OCI-LY7 (cell line): ENCODE data around the gene CIAO3. TPM values are rescaled to one million over a fixed set of nuclear protein-coding genes. Genes with fewer than 3 reads are reported as not detected.

ENCODE experiments used
- BruUV-seq: library from RNA; stranded (reverse); fragments of 400-500 nt; replicated peaks from 2 replicates; lab custom pipeline; 2021; lab: Mats Ljungman, UMichigan
- CTCF ChIA-PET: fragments of 300-600 bp; sonication (Branson Sonifier 250); formaldehyde crosslinking; loops from one replicate; lab custom pipeline; 2022; ENCODE audit warnings: antibody characterized with exemption; ENCODE audit not compliant: unreplicated experiment; lab: Charles Lee
- POLR2A ChIA-PET: fragments of 300-600 bp; sonication (Branson Sonifier 250); formaldehyde crosslinking; loops from one replicate; lab custom pipeline; 2022; ENCODE audit warnings: antibody characterized with exemption; lab: Charles Lee
- DNase-seq: peaks from one replicate; pipeline ENCODE4 v3.0.0-alpha.2; 2015; ENCODE audit warnings: low spot score
- H2AFZ ChIP-seq: fragments of 200-600 bp; sonication (generic), shearing (Covaris generic); 2 replicates; pipeline ENCODE4 v1.6.1; 2014; ENCODE audit warnings: mild to moderate bottlenecking, antibody characterized with exemption, low read length, moderate library complexity
- H3K27ac ChIP-seq: fragments of 200-600 bp; sonication (generic); 2 replicates; pipeline ENCODE4 v1.5.1; 2014; ENCODE audit warnings: mixed run types, low read depth, mild to moderate bottlenecking, moderate library complexity, low read length, inconsistent platforms; ENCODE audit not compliant: poor library complexity, severe bottlenecking
- H3K36me3 ChIP-seq: fragments of 200-600 bp; sonication (generic); 2 replicates; pipeline ENCODE4 v1.6.1; 2014; ENCODE audit warnings: mild to moderate bottlenecking, antibody characterized with exemption, low read length, moderate library complexity, mixed read lengths; ENCODE audit not compliant: insufficient read depth
- H3K4me1 ChIP-seq: fragments of 200-600 bp; sonication (generic); 2 replicates; pipeline ENCODE4 v1.5.1; 2014; ENCODE audit warnings: mild to moderate bottlenecking, low read length; ENCODE audit not compliant: insufficient read depth, poor library complexity, severe bottlenecking
- H3K4me2 ChIP-seq: fragments of 200-600 bp; sonication (generic); 2 replicates; pipeline ENCODE4 v1.6.1; 2014; ENCODE audit warnings: mild to moderate bottlenecking, low read length
- H3K4me3 ChIP-seq: fragments of 200-600 bp; sonication (generic); 2 replicates; pipeline ENCODE4 v1.5.1; 2014; ENCODE audit warnings: mild to moderate bottlenecking, low read depth, low read length; ENCODE audit not compliant: poor library complexity, severe bottlenecking
- H3K79me2 ChIP-seq: fragments of 200-600 bp; sonication (generic); 2 replicates; pipeline ENCODE4 v1.6.1; 2016; ENCODE audit warnings: low read depth, mild to moderate bottlenecking, low read length, moderate library complexity, mixed read lengths; ENCODE audit not compliant: insufficient read depth
- H3K9me2 ChIP-seq: fragments of 200-600 bp; sonication (generic); 2 replicates; pipeline ENCODE4 v1.6.1; 2016; ENCODE audit warnings: mild to moderate bottlenecking, low read length, mixed read lengths; ENCODE audit not compliant: insufficient read depth
- H3K9me3 ChIP-seq: fragments of 200-600 bp; sonication (generic); 2 replicates; pipeline ENCODE4 v1.6.1; 2014; ENCODE audit warnings: mild to moderate bottlenecking, mixed run types, low read length, mixed read lengths
- H4K20me1 ChIP-seq: fragments of 200-600 bp; sonication (generic); 2 replicates; pipeline ENCODE4 v1.6.1; 2014; ENCODE audit warnings: mild to moderate bottlenecking, antibody characterized with exemption, low read length, moderate library complexity, mixed read lengths; ENCODE audit not compliant: insufficient read depth
- EZH2phosphoT487 ChIP-seq: fragments of 200-600 bp; sonication (generic); IDR thresholded peaks from 2 replicates; pipeline ENCODE4 v1.6.1; 2018; ENCODE audit warnings: low read depth, borderline replicate concordance, mild to moderate bottlenecking, mixed run types, antibody characterized with exemption, low read length, moderate library complexity, mixed read lengths
- intact Hi-C: fragments of 100-400 bp; cut with micrococcal nuclease; formaldehyde crosslinking; loops from one replicate; pipeline ENCODE4 v1.10.0; 2022; ENCODE audit not compliant: unreplicated experiment
- total RNA-seq, 2 experiments: library from RNA; depleted of rRNA in 1 of 2; stranded (reverse); fragments of >200 nt in 1 of 2; shearing (Covaris generic) in 1 of 2; gene quantifications; 2 replicates each; pipeline ENCODE4 v1.2.3, GENCODE V29; 2014 to 2022
- TF ChIP-seq, protein P1 (sequence below): fragments of 200-600 bp; sonication (generic); conservative IDR thresholded peaks from 2 replicates; pipeline ENCODE4 v1.5.1; 2014; ENCODE audit warnings: mild to moderate bottlenecking, antibody characterized with exemption, low read length, moderate library complexity, mixed read lengths

CIAO3 gene
- total RNA-seq, 2 experiments from 2014 or later: 156 to 169 TPM

DNA sequence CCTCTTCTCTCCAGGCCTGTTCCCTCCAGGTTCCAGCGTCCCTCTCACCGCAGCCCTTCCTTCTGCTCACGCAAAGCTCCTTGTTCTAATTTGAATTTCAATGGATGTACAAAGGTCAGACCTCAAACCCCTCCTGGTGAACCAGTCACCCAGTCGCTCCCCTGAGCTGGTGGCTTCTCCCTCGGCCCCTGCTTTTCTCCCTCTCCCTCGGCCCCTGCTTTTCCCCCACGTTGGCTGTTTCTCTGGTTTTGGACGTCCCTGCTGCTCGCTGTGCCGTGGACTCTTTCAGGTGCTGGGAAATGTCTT lies 11.2 kb upstream of the CIAO3 start:
- ChIA-PET POLR2A (no interaction called here), CTCF (no interaction called here)
- no peaks in the 10 kb centered on the region for H3K9me3 ChIP-seq
- H3K9me2 ChIP-seq: no peaks in the 10 kb centered on the region
- no TSS peak for BruUV-seq
- no peaks in the 10 kb centered on the region for H3K4me1 ChIP-seq
- TF ChIP-seq, protein P1, sequence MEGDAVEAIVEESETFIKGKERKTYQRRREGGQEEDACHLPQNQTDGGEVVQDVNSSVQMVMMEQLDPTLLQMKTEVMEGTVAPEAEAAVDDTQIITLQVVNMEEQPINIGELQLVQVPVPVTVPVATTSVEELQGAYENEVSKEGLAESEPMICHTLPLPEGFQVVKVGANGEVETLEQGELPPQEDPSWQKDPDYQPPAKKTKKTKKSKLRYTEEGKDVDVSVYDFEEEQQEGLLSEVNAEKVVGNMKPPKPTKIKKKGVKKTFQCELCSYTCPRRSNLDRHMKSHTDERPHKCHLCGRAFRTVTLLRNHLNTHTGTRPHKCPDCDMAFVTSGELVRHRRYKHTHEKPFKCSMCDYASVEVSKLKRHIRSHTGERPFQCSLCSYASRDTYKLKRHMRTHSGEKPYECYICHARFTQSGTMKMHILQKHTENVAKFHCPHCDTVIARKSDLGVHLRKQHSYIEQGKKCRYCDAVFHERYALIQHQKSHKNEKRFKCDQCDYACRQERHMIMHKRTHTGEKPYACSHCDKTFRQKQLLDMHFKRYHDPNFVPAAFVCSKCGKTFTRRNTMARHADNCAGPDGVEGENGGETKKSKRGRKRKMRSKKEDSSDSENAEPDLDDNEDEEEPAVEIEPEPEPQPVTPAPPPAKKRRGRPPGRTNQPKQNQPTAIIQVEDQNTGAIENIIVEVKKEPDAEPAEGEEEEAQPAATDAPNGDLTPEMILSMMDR: no peak
- TF ChIP-seq EZH2phosphoT487: no peak
- H4K20me1 ChIP-seq: no peaks in the 10 kb centered on the region
- DNase-seq: no peak
- H3K4me2 ChIP-seq: no peak overlapping the region
- H3K4me3 ChIP-seq: no peak overlapping the region
- no peaks in the 10 kb centered on the region for H3K36me3 ChIP-seq
- intact Hi-C loops: no loop called here
- no peak overlapping the region for H2AFZ ChIP-seq
- no peaks in the 10 kb centered on the region for H3K79me2 ChIP-seq
- no peak overlapping the region for H3K27ac ChIP-seq

DNA sequence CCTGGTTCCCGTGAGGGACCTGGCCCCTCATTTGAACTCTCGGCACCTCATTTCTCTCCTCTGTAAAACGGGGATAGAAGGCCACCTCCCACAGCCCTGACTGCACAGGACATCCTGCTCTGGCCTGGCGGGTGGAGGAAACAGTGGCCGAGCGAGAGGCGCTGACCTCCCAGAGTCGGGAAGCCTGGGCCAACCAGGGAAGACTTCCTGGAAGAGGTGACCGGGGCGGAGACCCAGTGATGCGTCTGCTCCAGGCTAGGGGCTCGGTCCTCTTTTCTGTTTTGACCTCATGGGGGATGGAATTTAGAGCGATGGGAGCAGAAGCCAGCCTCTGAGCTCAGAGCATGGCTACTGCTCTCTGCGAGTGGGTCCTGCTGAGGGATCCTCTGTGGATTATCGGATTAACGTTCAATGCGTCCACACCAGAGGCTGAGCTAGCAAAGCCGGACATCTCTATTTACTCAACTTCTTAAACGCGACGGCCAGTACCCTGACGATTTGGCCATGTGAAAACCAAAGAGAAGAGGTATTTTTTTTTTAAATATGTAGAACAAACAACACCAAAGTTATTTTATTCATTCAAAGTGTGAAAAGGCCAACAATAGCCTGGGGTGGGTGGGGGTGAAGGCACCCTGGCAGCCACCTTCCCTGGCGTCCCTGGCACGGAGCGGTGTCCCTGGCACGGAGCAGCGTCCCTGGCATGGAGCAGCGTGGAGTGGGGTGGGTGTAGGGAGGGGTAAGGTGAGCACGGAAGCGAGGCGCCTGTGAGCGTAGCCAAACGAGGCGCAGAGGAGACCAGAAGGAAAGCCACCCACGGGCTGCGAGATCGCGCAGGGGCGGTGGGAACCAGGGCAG lies 10.6 kb upstream of the CIAO3 start:
- no peak overlapping the region for H3K4me3 ChIP-seq
- CTCF ChIA-PET: no interaction called here
- no peaks in the 10 kb centered on the region for H4K20me1 ChIP-seq
- no peak overlapping the region for H2AFZ ChIP-seq
- no peaks in the 10 kb centered on the region for H3K79me2 ChIP-seq
- no peaks in the 10 kb centered on the region for H3K36me3 ChIP-seq
- BruUV-seq: no TSS peak
- H3K4me1 ChIP-seq: no peaks in the 10 kb centered on the region
- intact Hi-C loops: no loop called here
- H3K9me3 ChIP-seq: no peaks in the 10 kb centered on the region
- H3K9me2 ChIP-seq: no peaks in the 10 kb centered on the region
- no peak overlapping the region for H3K4me2 ChIP-seq
- no peak overlapping the region for H3K27ac ChIP-seq
- TF ChIP-seq, protein P1: no peak
- no peak for TF ChIP-seq EZH2phosphoT487
- POLR2A ChIA-PET: no interaction called here
- DNase-seq: no peak

DNA sequence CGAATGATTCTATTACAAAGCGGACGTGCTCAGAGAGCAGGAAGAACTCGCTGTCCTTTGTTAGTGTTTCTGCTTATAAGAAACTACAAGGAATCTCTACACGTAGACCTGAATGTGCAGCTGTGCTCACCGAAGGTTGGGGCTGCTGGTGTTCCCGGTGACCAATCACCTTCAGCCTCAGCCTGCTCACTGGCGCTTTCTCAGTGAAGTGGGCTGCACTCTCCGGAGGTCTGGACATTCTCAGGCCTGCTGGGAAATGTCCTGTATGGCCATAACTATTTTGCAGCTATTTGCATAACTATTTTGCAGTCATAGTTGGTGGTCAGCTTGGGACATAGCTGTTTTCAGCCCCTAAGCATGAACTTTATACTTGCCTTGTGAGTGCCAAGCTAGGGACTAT lies 9.7 kb upstream of the CIAO3 start:
- POLR2A ChIA-PET: no interaction called here
- Histone ChIP-seq H2AFZ (no peak overlapping the region), H3K4me2 (no peak overlapping the region), H3K9me3 (no peaks in the 10 kb centered on the region), H3K79me2 (no peaks in the 10 kb centered on the region), H3K9me2 (no peaks in the 10 kb centered on the region), H3K4me3 (no peak overlapping the region), H3K4me1 (peaks cover 3% of the 10 kb centered on the region), H3K27ac (no peak overlapping the region), H3K36me3 (no peaks in the 10 kb centered on the region), H4K20me1 (no peaks in the 10 kb centered on the region)
- intact Hi-C loops: no loop called here
- TF ChIP-seq EZH2phosphoT487: no peak
- TF ChIP-seq, protein P1: no peak
- CTCF ChIA-PET: no interaction called here
- BruUV-seq: no TSS peak
- DNase-seq: no peak
